Glomerular endothelial cell (primary cell): ENCODE measurements around the gene SBNO2. TPM values are rescaled to one million over a fixed set of nuclear protein-coding genes. Genes with fewer than 3 reads are reported as not detected.

Source experiments
- DNase-seq: peaks from one replicate; pipeline ENCODE4 v3.0.0-alpha.2; 2011; ENCODE audit warnings: low read depth, low spot score; ENCODE audit errors: extremely low read depth
- total RNA-seq: library from RNA; depleted of rRNA; stranded (reverse); fragments of >200 nt; gene quantifications from 2 replicates; pipeline ENCODE4 v1.2.3, GENCODE V29; 2015

The SBNO2 gene
- total RNA-seq, 1 donor from 2014 or later = 76.3 TPM

- no peak for DNase-seq
Observed at GRCh38 chr19:1080360-1081161, 93.5 kb downstream of the SBNO2 start.

GRCh38 chr19:1079566-1080111 is 94.4 kb downstream of the SBNO2 start:
- no peak for DNase-seq

- no peak for DNase-seq
Observed at GRCh38 chr19:1076951-1077350, 97.1 kb downstream of the SBNO2 start.

GRCh38 chr19:1076046-1076386 is 98.1 kb downstream of the SBNO2 start:
- DNase-seq = no peak

GRCh38 chr19:1074544-1075283 is 99.4 kb downstream of the SBNO2 start:
- DNase-seq = no peak

- no peak for DNase-seq
Observed at GRCh38 chr19:1073956-1074517, 100.0 kb downstream of the SBNO2 start.

GRCh38 chr19:1073063-1073955 is 100.8 kb downstream of the SBNO2 start:
- no peak for DNase-seq

GRCh38 chr19:1072371-1073015 is 101.6 kb downstream of the SBNO2 start:
- DNase-seq = no peak

- DNase-seq = no peak
Observed at GRCh38 chr19:1070931-1071791, 102.9 kb downstream of the SBNO2 start.

- DNase-seq = no peak
Observed at GRCh38 chr19:1070576-1070930, 103.5 kb downstream of the SBNO2 start.

- DNase-seq = no peak
Observed at GRCh38 chr19:1069009-1069779, 104.9 kb downstream of the SBNO2 start.

- DNase-seq = no peak
Observed at GRCh38 chr19:1068009-1069001, 105.8 kb downstream of the SBNO2 start.

- no peak for DNase-seq
Observed at GRCh38 chr19:1067341-1067957, 106.6 kb downstream of the SBNO2 start.

GRCh38 chr19:1066748-1067340 is 107.2 kb downstream of the SBNO2 start, which contains the start of gene ARHGAP45:
Gene ARHGAP45, plus strand, starts transcription at chr19:1067167. Its CDS starts 239 bp downstream, at chr19:1067406.
- DNase-seq = no peak

GRCh38 chr19:1066251-1066747 is 107.8 kb downstream of the SBNO2 start:
- DNase-seq = no peak

- no peak for DNase-seq
Observed at GRCh38 chr19:1065606-1066109, 108.4 kb downstream of the SBNO2 start.
